Natural killer cell treated with Interleukin-12 subunit alpha and Interleukin-12 subunit beta and Interleukin-15 and Interleukin-18, amount 100 ng/mL, for 72 hours (primary cell): ENCODE data around the gene FOSB. TPM values are rescaled to one million over a fixed set of nuclear protein-coding genes. Genes with fewer than 3 reads are reported as not detected.

Experiments
- ATAC-seq, 2 donors: fragments of 150-1000 bp; cut with Tn5 transposase in 1 of 2; sonication (Bioruptor Pico), chemical (Tn5 transposase) in 1 of 2; 2 replicates each; pipeline ENCODE4 v1.10.0; 2021
- DNase-seq: peaks from one replicate; pipeline ENCODE4 v3.0.0; 2022; ENCODE audit warnings: low spot score
- H3K27ac Mint-ChIP-seq, 2 donors: 1 replicate in 1 of 2; 2 replicates in 1 of 2; pipeline ENCODE4 v1.8.0; 2022; ENCODE audit warnings: mixed read lengths in 2 of 2, mild to moderate bottlenecking in 1 of 2, moderate library complexity in 1 of 2
- H3K27me3 Mint-ChIP-seq, 2 donors: 1 replicate in 1 of 2; 2 replicates in 1 of 2; pipeline ENCODE4 v1.8.0; 2022; ENCODE audit warnings: mixed read lengths in 2 of 2
- H3K36me3 Mint-ChIP-seq: one replicate; pipeline ENCODE4 v1.8.0; 2022; ENCODE audit warnings: mixed read lengths
- H3K4me1 Mint-ChIP-seq, 2 donors: 1 replicate in 1 of 2; 2 replicates in 1 of 2; pipeline ENCODE4 v1.8.0; 2022; ENCODE audit warnings: low read depth in 2 of 2, mixed read lengths in 2 of 2, mild to moderate bottlenecking in 1 of 2
- H3K4me3 Mint-ChIP-seq: one replicate; pipeline ENCODE4 v1.8.0; 2022; ENCODE audit warnings: mixed read lengths
- H3K9me3 Mint-ChIP-seq: 2 replicates; pipeline ENCODE4 v1.8.0; 2022; ENCODE audit warnings: mixed read lengths
- total RNA-seq, 2 donors: library from RNA; stranded (reverse); gene quantifications; one replicate each; pipeline ENCODE4 v1.2.3, GENCODE V29; 2022

FOSB gene
- total RNA-seq, 2 donors from 2014 or later: 16.3 to 18.0 TPM

DNA sequence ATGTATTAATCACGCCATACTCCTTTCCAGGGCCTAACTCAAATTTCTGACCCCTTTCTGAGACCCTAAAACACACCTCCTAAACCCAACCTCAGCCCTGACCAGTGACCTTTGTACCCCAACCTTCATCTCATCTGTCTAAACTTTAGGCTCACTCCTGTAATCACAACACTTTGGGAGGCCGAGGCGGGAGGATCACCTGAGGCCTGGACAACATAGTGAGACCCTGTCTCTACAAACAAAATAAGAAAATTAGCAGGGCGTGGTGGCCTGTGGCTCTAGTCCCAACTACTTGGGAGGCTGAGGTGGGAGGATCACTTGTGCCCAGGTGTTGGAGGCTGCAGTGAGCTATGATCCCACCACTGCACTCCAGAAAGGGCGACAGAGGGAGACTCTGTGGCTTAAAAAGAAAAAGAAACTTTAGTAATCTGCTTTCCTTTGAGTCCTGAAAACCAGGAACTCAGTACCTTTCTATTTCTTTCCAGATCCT is 24.4 kb downstream of the FOSB start:
- Mint-ChIP-seq H3K9me3 (no peaks in the 10 kb centered on the region), H3K4me3 (no peak overlapping the region), H3K27me3 (peaks cover 11 to 12% of the 10 kb centered on the region in 2 donors), H3K27ac (peak overlapping the region in 1 of 2 donors; percentile 40), H3K36me3 (no peaks in the 10 kb centered on the region), H3K4me1 (peaks cover 20% of the 10 kb centered on the region in 2 donors)
- ATAC-seq (no peak), DNase-seq (no peak)

GRCh38 chr19:45492627-45493470 is 25.1 kb downstream of the FOSB start:
- peaks cover 23 to 25% of the 10 kb centered on the region in 2 donors for H3K4me1 Mint-ChIP-seq
- no peaks in the 10 kb centered on the region for H3K36me3 Mint-ChIP-seq
- H3K9me3 Mint-ChIP-seq: no peaks in the 10 kb centered on the region
- no peak for ATAC-seq
- peak overlapping the region; percentile 52 for H3K4me3 Mint-ChIP-seq
- H3K27me3 Mint-ChIP-seq: peaks cover 11 to 12% of the 10 kb centered on the region in 2 donors
- no peak overlapping the region for H3K27ac Mint-ChIP-seq
- no peak for DNase-seq

DNA sequence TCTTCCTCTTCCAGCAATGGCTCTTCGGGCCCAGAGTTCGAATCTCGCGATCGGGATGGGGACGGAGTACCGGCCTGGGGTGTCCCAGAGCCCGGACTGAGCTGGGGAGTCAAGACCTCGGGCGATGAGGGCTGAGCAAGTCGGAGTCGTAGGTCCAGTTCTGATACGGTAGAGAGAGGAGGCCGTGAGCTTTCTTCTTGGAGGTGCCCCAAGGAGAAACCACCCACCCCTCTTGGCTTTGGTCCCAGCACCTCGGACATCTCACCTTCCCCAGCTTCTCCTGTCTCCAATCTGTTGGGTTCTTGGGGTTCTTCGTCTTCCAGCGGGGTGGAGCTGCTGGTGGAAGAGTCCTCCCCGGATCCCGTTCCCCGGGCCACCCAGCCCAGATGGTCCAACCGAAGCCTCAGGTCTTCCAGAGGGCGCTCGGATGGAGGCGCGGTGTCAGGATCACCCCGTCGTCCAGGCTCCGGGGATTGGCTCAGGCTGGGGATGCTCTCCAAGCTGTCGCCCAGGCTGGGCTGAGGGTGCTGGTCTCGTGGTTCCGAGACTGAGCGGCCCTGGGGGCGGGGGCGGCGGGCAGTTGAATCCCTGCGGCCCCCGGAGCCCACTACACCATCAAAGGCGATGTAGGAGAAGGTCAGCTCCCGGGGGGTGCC is 26.6 kb downstream of the FOSB start:
- no peaks in the 10 kb centered on the region for H3K36me3 Mint-ChIP-seq
- no peaks in the 10 kb centered on the region for H3K9me3 Mint-ChIP-seq
- ATAC-seq (no peak), DNase-seq (no peak)
- H3K27ac Mint-ChIP-seq: no peak overlapping the region
- peak overlapping the region; percentile 23 for H3K4me3 Mint-ChIP-seq
- peaks cover 11 to 12% of the 10 kb centered on the region in 2 donors for H3K27me3 Mint-ChIP-seq
- peaks cover 31 to 35% of the 10 kb centered on the region in 2 donors for H3K4me1 Mint-ChIP-seq

DNA sequence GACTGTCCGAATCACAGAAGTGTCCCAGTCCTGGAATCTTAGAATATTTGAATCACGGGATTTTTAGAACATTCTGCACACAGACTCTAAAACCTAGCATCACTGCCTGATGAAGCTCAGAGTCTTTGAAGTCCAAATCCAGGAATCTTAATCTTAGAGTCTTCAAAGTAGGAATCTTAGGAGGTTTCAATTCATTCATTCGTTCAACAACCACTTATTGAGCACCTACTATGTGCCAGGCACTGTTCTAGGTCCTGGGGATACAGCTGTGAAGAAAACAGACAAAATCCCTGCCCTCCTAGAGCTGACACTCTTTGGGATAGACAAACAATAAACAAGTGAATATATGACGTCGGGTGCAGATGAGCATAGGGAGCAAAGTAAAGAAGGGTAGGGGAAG is 27.4 kb downstream of the FOSB start:
- ATAC-seq: no peak
- Mint-ChIP-seq H3K4me1 (peaks cover 35 to 39% of the 10 kb centered on the region in 2 donors), H3K27ac (no peak overlapping the region), H3K27me3 (peaks cover 11 to 12% of the 10 kb centered on the region in 2 donors), H3K4me3 (peak overlapping the region; percentile 91), H3K9me3 (no peaks in the 10 kb centered on the region), H3K36me3 (no peaks in the 10 kb centered on the region)
- DNase-seq: no peak

DNA sequence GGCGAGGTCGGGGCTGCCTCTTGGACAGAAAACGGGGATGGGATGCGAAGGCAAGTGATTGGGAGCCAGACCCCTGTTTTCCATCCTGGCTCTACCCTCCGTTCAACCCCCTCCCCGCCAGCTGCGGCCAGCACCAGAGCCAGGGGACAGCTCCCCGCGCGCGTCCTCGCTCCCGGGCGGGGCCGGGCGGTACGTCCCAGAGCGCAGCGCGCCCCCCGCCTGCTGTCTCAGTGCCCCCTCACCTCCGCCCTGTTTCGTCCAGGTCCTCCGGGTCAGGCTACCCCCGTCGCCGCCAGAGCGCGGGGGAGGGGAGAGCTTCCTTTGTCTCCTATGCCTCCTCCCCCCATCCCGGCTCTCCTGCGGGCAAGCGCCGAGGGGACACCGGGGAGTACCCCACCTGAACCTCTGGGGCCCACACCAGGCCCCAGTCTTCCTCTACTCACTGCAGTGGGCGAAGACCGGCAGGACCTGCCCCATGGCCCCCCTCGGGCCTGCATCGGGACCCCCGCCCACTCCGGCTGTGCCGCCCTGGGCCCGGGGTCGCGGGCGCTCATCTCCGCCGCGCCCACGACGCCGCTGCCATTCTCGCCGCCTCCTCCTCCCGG is 28.7 kb downstream of the FOSB start:
- peak overlapping the region; percentile 91 for H3K4me3 Mint-ChIP-seq
- peak overlapping the region; percentile 58 to 73 for H3K27ac Mint-ChIP-seq
- H3K9me3 Mint-ChIP-seq: no peaks in the 10 kb centered on the region
- peak; percentile 15 to 49 for ATAC-seq
- H3K4me1 Mint-ChIP-seq: peaks cover 39 to 41% of the 10 kb centered on the region in 2 donors
- DNase-seq: no peak
- no peaks in the 10 kb centered on the region for H3K36me3 Mint-ChIP-seq
- H3K27me3 Mint-ChIP-seq: peaks cover 11 to 12% of the 10 kb centered on the region in 2 donors

GRCh38 chr19:45497791-45498190 is 30.0 kb downstream of the FOSB start:
- Mint-ChIP-seq H3K4me1 (peaks cover 39 to 41% of the 10 kb centered on the region in 2 donors), H3K27ac (no peak overlapping the region), H3K36me3 (no peaks in the 10 kb centered on the region), H3K9me3 (no peaks in the 10 kb centered on the region), H3K27me3 (peaks cover 8 to 11% of the 10 kb centered on the region in 2 donors), H3K4me3 (peak overlapping the region; percentile 48)
- DNase-seq (no peak), ATAC-seq (no peak)

DNA sequence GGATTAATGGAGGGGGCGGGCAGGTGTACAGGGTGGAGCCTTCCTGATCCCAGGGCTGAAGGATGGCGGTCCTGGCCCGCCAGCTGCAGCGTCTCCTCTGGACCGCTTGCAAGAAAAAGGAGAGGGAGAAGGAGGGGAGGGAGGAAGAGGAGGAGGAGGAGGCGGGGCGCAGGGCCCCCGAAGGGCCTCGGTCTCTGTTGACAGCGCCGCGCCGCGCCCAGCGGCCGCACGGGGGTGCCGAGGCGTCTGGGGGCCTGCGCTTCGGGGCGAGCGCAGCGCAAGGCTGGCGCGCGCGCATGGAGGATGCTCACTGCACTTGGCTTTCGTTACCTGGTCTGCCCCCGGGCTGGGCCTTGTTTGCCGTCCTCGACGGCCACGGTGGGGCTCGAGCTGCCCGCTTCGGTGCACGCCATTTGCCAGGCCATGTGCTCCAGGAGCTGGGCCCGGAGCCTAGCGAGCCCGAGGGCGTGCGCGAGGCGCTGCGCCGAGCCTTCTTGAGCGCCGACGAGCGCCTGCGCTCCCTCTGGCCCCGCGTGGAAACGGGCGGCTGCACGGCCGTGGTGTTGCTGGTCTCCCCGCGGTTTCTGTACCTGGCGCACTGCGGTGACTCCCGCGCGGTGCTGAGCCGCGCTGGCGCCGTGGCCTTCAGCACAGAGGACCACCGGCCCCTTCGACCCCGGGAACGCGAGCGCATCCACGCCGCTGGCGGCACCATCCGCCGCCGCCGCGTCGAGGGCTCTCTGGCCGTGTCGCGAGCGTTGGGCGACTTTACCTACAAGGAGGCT is 30.8 kb downstream of the FOSB start, which contains the start of gene PPM1N:
TSS of gene PPM1N (plus strand) at position 33 of the 785 bp plus-strand sequence. CDS start at position 63, 30 bp downstream.
- H3K9me3 Mint-ChIP-seq: no peaks in the 10 kb centered on the region

GRCh38 chr19:45499196-45500180 is 31.7 kb downstream of the FOSB start:
- Mint-ChIP-seq H3K27me3 (peaks cover 8 to 11% of the 10 kb centered on the region in 2 donors), H3K27ac (peak overlapping the region in 1 of 2 donors; percentile 23), H3K36me3 (no peaks in the 10 kb centered on the region), H3K4me1 (peaks cover 33 to 37% of the 10 kb centered on the region in 2 donors), H3K4me3 (peak overlapping the region; percentile 48), H3K9me3 (no peaks in the 10 kb centered on the region)
- DNase-seq (peak; percentile 82), ATAC-seq (peak; percentile 46 to 66)

More for the DNA sequence above, 30.8 kb downstream of the FOSB start, which contains the start of gene PPM1N:
- peaks cover 33 to 35% of the 10 kb centered on the region in 2 donors for H3K4me1 Mint-ChIP-seq
- ATAC-seq (peak; percentile 40 to 66), DNase-seq (peak; percentile 71)
- no peaks in the 10 kb centered on the region for H3K36me3 Mint-ChIP-seq
- peak within 1 kb of the TSS; percentile 91 for H3K4me3 Mint-ChIP-seq
- peak within 1 kb of the TSS; percentile 58 to 73 for H3K27ac Mint-ChIP-seq
- H3K27me3 Mint-ChIP-seq: peaks cover 8 to 11% of the 10 kb centered on the region in 2 donors

DNA sequence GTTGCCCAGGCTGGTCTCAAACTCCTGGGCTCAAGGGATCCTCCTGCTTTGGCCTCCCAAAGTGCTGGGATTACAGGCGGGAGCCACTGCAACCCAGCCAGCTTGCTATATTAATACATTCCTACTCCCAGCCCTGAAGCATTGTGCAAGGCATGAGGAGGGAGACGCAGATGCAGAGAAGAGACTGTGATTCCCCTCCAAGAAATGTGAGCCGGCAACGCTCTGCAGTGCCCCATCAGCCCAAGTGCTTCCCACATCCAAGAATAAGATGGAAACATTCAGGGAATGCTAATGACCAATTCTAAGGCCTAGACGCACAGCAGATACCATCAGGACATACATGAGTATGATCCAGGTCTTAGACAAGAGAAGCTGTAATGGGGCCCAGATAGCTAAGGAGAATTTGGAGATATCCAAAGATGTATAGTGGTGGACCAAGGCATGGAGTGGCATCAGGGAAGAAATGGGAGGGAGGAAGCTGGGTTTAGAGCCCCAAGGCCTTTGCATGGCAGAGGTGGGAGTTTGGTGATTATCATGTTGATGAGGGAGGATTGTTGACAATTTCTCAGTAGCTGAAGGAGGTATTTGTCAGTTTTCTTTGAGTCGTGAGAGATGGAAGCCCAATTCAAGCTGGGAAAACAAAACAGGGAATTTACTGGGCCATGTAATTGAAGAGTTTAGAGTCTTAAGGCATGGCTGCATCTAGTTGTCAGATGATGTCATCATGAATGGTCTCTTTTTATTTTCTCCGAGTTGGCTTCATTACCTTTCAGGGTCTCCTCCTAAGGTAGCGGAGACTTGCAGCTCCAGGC is 33.3 kb downstream of the FOSB start:
- Mint-ChIP-seq H3K4me1 (peaks cover 29 to 32% of the 10 kb centered on the region in 2 donors), H3K27me3 (no peaks in the 10 kb centered on the region), H3K4me3 (no peak overlapping the region), H3K27ac (peak overlapping the region in 1 of 2 donors; percentile 59), H3K9me3 (no peaks in the 10 kb centered on the region), H3K36me3 (no peaks in the 10 kb centered on the region)
- ATAC-seq (no peak), DNase-seq (no peak)

- Mint-ChIP-seq H3K4me3 (no peak overlapping the region), H3K36me3 (no peaks in the 10 kb centered on the region), H3K27me3 (no peaks in the 10 kb centered on the region), H3K4me1 (peaks cover 29 to 31% of the 10 kb centered on the region in 2 donors), H3K9me3 (no peaks in the 10 kb centered on the region), H3K27ac (no peak overlapping the region)
- no peak for ATAC-seq
- DNase-seq: no peak
These were observed 33.9 kb downstream of the FOSB start for GRCh38 chr19:45501730-45502014.

DNA sequence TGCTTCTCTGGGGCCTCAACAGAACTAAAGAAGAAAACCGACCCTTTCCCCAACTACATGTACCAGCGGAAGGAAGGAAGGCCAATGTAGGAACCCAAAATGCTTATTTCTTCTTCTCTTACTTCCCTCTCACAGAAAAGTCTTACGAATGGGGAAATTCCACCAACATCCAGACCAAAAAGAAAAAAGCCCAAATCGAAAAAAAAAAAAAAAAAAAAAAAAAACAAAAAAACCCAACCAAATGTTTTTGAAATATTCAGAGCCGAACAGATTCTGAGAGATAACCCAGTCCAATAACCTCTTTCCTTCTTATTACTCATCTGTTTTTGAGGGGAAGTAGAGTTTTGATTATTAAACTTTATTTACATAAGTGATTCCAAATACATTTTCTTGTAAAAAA is 34.3 kb downstream of the FOSB start:
- Mint-ChIP-seq H3K4me3 (no peak overlapping the region), H3K36me3 (no peaks in the 10 kb centered on the region), H3K4me1 (peaks cover 26 to 28% of the 10 kb centered on the region in 2 donors), H3K27me3 (no peaks in the 10 kb centered on the region), H3K27ac (no peak overlapping the region), H3K9me3 (no peaks in the 10 kb centered on the region)
- ATAC-seq: no peak
- DNase-seq: no peak

DNA sequence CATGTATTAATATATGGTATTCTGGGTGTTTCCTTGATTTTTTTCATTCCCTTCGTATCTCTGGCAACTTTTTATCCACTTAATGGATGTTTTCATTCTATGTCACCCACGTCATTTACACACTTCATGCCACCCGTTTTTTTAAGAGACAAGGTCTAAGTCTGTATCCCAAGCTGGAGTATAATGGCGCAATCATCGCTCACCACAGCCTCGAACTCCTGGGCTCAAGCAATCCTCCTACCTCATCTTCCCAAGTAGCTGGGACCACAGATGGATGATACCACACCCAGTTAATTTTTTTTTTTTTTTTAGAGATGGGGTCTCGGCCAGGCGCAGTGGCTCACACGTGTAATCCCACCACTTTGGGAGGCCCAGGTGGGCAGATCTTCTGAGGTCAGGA is 36.1 kb downstream of the FOSB start:
- H3K27me3 Mint-ChIP-seq: no peaks in the 10 kb centered on the region
- no peak overlapping the region for H3K4me3 Mint-ChIP-seq
- DNase-seq (no peak), ATAC-seq (no peak)
- peaks cover 2% of the 10 kb centered on the region for H3K36me3 Mint-ChIP-seq
- H3K9me3 Mint-ChIP-seq: no peaks in the 10 kb centered on the region
- H3K4me1 Mint-ChIP-seq: peaks cover 15 to 19% of the 10 kb centered on the region in 2 donors
- H3K27ac Mint-ChIP-seq: no peak overlapping the region
